ENCODE data around the gene LRRTM4. TPM values are rescaled to one million over a fixed set of nuclear protein-coding genes. Genes with fewer than 3 reads are reported as not detected.

The LRRTM4 gene
- total RNA-seq, 1 donor from 2014 or later = 0.98 TPM

- no peaks in the 10 kb centered on the region for H3K27me3 ChIP-seq
- no peak for DNase-seq (ENCODE audit: extremely low spot score in 2 of 2)
- no peak overlapping the region for H3K4me3 ChIP-seq
- H3K27ac ChIP-seq = no peak overlapping the region
- no peaks in the 10 kb centered on the region for H3K36me3 ChIP-seq
- intact Hi-C loops (cut with DNase I) = no loop called here
- no peaks in the 10 kb centered on the region for H3K9me3 ChIP-seq
- TF ChIP-seq POLR2AphosphoS5 (IDR thresholded peaks at IDR 0.05; ENCODE audit: insufficient read depth in 1 of 2, low read depth in 1 of 2) (no peak), POLR2A (IDR thresholded peaks at IDR 0.05) (no peak)
- no peaks in the 10 kb centered on the region for H3K4me1 ChIP-seq
Measured at GRCh38 chr2:77028032-77028600, 494.1 kb downstream of the LRRTM4 start.

GRCh38 chr2:77025714-77026113, 496.5 kb downstream of the LRRTM4 start:
- TF ChIP-seq CTCF (IDR thresholded peaks at IDR 0.05) (no peak), POLR2A (IDR thresholded peaks at IDR 0.05) (no peak), POLR2AphosphoS5 (IDR thresholded peaks at IDR 0.05; ENCODE audit: insufficient read depth in 1 of 2, low read depth in 1 of 2) (no peak)
- H3K36me3 ChIP-seq = no peaks in the 10 kb centered on the region

GRCh38 chr2:77021161-77021560, 501.0 kb downstream of the LRRTM4 start:
- intact Hi-C loops (cut with DNase I) = no loop called here
- Histone ChIP-seq H3K4me3 (no peak overlapping the region), H3K4me1 (no peaks in the 10 kb centered on the region)

More at GRCh38 chr2:77025714-77026113, 496.5 kb downstream of the LRRTM4 start:
- no peaks in the 10 kb centered on the region for H3K9me3 ChIP-seq
- no peak for DNase-seq (ENCODE audit: extremely low spot score in 2 of 2)
- no peak overlapping the region for H3K4me3 ChIP-seq
- no peaks in the 10 kb centered on the region for H3K4me1 ChIP-seq
- no peak overlapping the region for H3K27ac ChIP-seq
- no peaks in the 10 kb centered on the region for H3K27me3 ChIP-seq
- intact Hi-C loops (cut with DNase I) = no loop called here

DNA sequence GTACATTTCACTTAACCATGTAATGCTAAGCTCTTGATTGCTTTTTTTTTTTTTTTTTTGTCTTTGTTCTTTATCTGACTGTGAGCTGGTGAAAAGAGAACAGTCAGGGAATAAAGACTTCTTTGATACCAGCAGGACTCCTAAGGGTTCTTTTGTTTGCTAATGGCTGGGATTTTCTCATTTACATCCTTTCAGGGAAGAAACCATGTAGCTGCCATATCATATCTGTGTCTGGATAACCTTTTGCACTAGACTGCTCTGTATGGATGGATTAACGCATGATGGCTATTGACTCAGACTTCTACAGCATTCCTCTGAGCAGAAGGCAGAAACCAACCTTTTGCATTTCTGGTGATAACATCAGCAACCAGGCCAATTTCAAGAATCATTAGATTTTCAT, 504.0 kb downstream of the LRRTM4 start:
- TF ChIP-seq POLR2AphosphoS5 (IDR thresholded peaks at IDR 0.05; ENCODE audit: insufficient read depth in 1 of 2, low read depth in 1 of 2) (no peak), POLR2A (IDR thresholded peaks at IDR 0.05) (no peak), CTCF (IDR thresholded peaks at IDR 0.05) (no peak)
- DNase-seq (ENCODE audit: extremely low spot score in 2 of 2) = no peak
- no peaks in the 10 kb centered on the region for H3K9me3 ChIP-seq
- H3K4me3 ChIP-seq = no peak overlapping the region
- no peaks in the 10 kb centered on the region for H3K4me1 ChIP-seq
- intact Hi-C loops (cut with DNase I) = no loop called here
- H3K27me3 ChIP-seq = no peaks in the 10 kb centered on the region
- H3K36me3 ChIP-seq = no peaks in the 10 kb centered on the region
- no peak overlapping the region for H3K27ac ChIP-seq

More at GRCh38 chr2:77021161-77021560, 501.0 kb downstream of the LRRTM4 start:
- TF ChIP-seq CTCF (IDR thresholded peaks at IDR 0.05) = no peak
- TF ChIP-seq POLR2AphosphoS5 (IDR thresholded peaks at IDR 0.05; ENCODE audit: insufficient read depth in 1 of 2, low read depth in 1 of 2) = no peak
- TF ChIP-seq POLR2A (IDR thresholded peaks at IDR 0.05) = no peak
- H3K9me3 ChIP-seq = no peaks in the 10 kb centered on the region
- DNase-seq (ENCODE audit: extremely low spot score in 2 of 2) = no peak
- no peaks in the 10 kb centered on the region for H3K27me3 ChIP-seq
- H3K36me3 ChIP-seq = no peaks in the 10 kb centered on the region
- no peak overlapping the region for H3K27ac ChIP-seq

DNA sequence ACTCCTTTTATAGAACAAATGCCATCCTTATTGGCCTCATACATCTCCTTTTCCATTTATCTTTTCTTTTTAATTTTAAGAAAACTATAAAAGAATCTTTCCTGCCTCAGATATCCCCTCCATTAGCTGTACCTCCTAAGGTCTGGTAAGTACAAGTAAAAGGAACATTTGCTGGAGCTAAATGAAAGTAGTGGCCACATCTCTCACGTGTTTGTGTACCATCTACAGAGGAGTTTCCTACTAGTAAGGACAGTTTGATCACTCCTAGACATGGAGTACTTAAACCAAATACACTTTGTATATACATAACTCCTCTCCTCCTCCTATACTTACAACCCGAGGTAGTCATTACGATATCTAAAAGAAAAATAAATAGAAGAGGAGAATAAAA, 504.8 kb downstream of the LRRTM4 start:
- Histone ChIP-seq H3K9me3 (no peaks in the 10 kb centered on the region), H3K27me3 (no peaks in the 10 kb centered on the region), H3K36me3 (no peaks in the 10 kb centered on the region), H3K4me1 (no peaks in the 10 kb centered on the region), H3K27ac (no peak overlapping the region), H3K4me3 (no peak overlapping the region)
- intact Hi-C loops (cut with DNase I) = no loop called here
- DNase-seq (ENCODE audit: extremely low spot score in 2 of 2) = no peak
- TF ChIP-seq POLR2A (IDR thresholded peaks at IDR 0.05) = no peak
- no peak for TF ChIP-seq CTCF (IDR thresholded peaks at IDR 0.05)
- no peak for TF ChIP-seq POLR2AphosphoS5 (IDR thresholded peaks at IDR 0.05; ENCODE audit: insufficient read depth in 1 of 2, low read depth in 1 of 2)

Measured in vagina (tissue), 2 donors.